Mesenchymal stem cell (in vitro differentiated cells and primary cell): ENCODE results near the gene ATP8B4.

ENCODE experiments used
- DNase-seq: peaks from one replicate; pipeline ENCODE4 v3.0.0-alpha.2; 2013
- H2AFZ ChIP-seq: one replicate; pipeline ENCODE4 v1.6.1; 2013; ENCODE audit warnings: low read depth, mild to moderate bottlenecking, control low read depth, inconsistent platforms, low read length, moderate library complexity
- H2AK5ac ChIP-seq: 2 replicates; pipeline ENCODE4 v1.6.1; 2013; ENCODE audit warnings: low read length, moderate library complexity, mild to moderate bottlenecking, inconsistent platforms; ENCODE audit not compliant: severe bottlenecking
- H2BK120ac ChIP-seq: one replicate; pipeline ENCODE4 v1.6.1; 2013; ENCODE audit warnings: low read depth, mild to moderate bottlenecking, inconsistent platforms, low read length, moderate library complexity
- H2BK12ac ChIP-seq, 2 experiments: one replicate each; pipeline ENCODE4 v1.6.1; 2013; ENCODE audit warnings: inconsistent platforms in 2 of 2, low read length in 2 of 2, mild to moderate bottlenecking in 2 of 2, moderate library complexity in 2 of 2, control low read depth in 1 of 2
- H2BK15ac ChIP-seq: one replicate; pipeline ENCODE4 v1.6.1; 2013; ENCODE audit warnings: mild to moderate bottlenecking, low read depth, inconsistent platforms; ENCODE audit not compliant: poor library complexity, severe bottlenecking
- H2BK5ac ChIP-seq: 2 replicates; pipeline ENCODE4 v1.6.1; 2013; ENCODE audit warnings: low read depth, mild to moderate bottlenecking, low read length, control low read depth, inconsistent platforms; ENCODE audit not compliant: poor library complexity, severe bottlenecking
- H3K14ac ChIP-seq, 2 experiments: one replicate each; pipeline ENCODE4 v1.6.1; 2013; ENCODE audit warnings: inconsistent platforms in 2 of 2, low read length in 2 of 2, control low read depth in 1 of 2, mild to moderate bottlenecking in 1 of 2, moderate library complexity in 1 of 2
- H3K18ac ChIP-seq, 2 experiments: one replicate each; pipeline ENCODE4 v1.6.1; 2013; ENCODE audit warnings: inconsistent platforms in 2 of 2, low read length in 2 of 2, control low read depth in 1 of 2, low read depth in 1 of 2, mild to moderate bottlenecking in 1 of 2
- H3K23ac ChIP-seq, 2 experiments: one replicate each; pipeline ENCODE4 v1.6.1; 2013; ENCODE audit warnings: inconsistent platforms in 2 of 2, low read length in 2 of 2, mild to moderate bottlenecking in 2 of 2, moderate library complexity in 2 of 2, control low read depth in 1 of 2
- H3K27ac ChIP-seq: 2 replicates; pipeline ENCODE4 v1.5.1; 2013; ENCODE audit warnings: mild to moderate bottlenecking, moderate library complexity, low read length, control low read depth, inconsistent platforms; ENCODE audit not compliant: poor library complexity, severe bottlenecking
- H3K27me3 ChIP-seq, 2 experiments: 2 replicates each; pipeline versions ENCODE4 v1.6.1 to v1.7.0; 2013; ENCODE audit warnings: low read length in 2 of 2, mild to moderate bottlenecking in 2 of 2, moderate library complexity in 2 of 2, control low read depth in 1 of 2, inconsistent platforms in 1 of 2; ENCODE audit not compliant: control insufficient read depth in 1 of 2, insufficient read depth in 1 of 2
- H3K36me3 ChIP-seq, 2 experiments: 2 replicates each; pipeline versions ENCODE4 v1.6.1 to v1.7.0; 2013; ENCODE audit warnings: low read length in 2 of 2, control low read depth in 1 of 2, inconsistent platforms in 1 of 2, low read depth in 1 of 2, mild to moderate bottlenecking in 1 of 2; ENCODE audit not compliant: insufficient read depth in 2 of 2, control insufficient read depth in 1 of 2
- H3K4ac ChIP-seq, 2 experiments: one replicate each; pipeline ENCODE4 v1.6.1; 2013; ENCODE audit warnings: inconsistent platforms in 2 of 2, low read length in 2 of 2, mild to moderate bottlenecking in 2 of 2, moderate library complexity in 2 of 2, control low read depth in 1 of 2, low read depth in 1 of 2
- H3K4me1 ChIP-seq: 2 replicates; pipeline ENCODE4 v1.6.1; 2013; ENCODE audit warnings: low read depth, low read length, control low read depth; ENCODE audit not compliant: control insufficient read depth, insufficient read depth
- H3K4me2 ChIP-seq: 2 replicates; pipeline ENCODE4 v1.6.1; 2013; ENCODE audit warnings: low read length, mild to moderate bottlenecking, inconsistent platforms; ENCODE audit not compliant: poor library complexity, severe bottlenecking
- H3K4me3 ChIP-seq, 2 experiments: 2 replicates each; pipeline versions ENCODE4 v1.5.1 to v1.7.0; 2013; ENCODE audit warnings: low read length in 2 of 2, mild to moderate bottlenecking in 2 of 2, control low read depth in 1 of 2, low read depth in 1 of 2; ENCODE audit not compliant: insufficient read depth in 1 of 2
- H3K79me1 ChIP-seq: replicated peaks from 2 replicates; pipeline ENCODE4 v1.6.1; 2013; ENCODE audit warnings: mild to moderate bottlenecking, control low read depth, low read length, inconsistent platforms; ENCODE audit not compliant: poor library complexity, severe bottlenecking
- H3K9ac ChIP-seq: 2 replicates; pipeline ENCODE4 v1.7.0; 2013; ENCODE audit warnings: mild to moderate bottlenecking, low read length, moderate library complexity
- H3K9me3 ChIP-seq: 2 replicates; pipeline ENCODE4 v1.7.0; 2013; ENCODE audit warnings: mild to moderate bottlenecking, low read length; ENCODE audit not compliant: control insufficient read depth
- H4K8ac ChIP-seq: one replicate; pipeline ENCODE4 v1.6.1; 2013; ENCODE audit warnings: inconsistent platforms, mild to moderate bottlenecking, low read length, moderate library complexity
- H4K91ac ChIP-seq: one replicate; pipeline ENCODE4 v1.6.1; 2013; ENCODE audit warnings: mild to moderate bottlenecking, low read length, inconsistent platforms
- WGBS: methylation state at CpG from one replicate; pipeline ENCODE4 v1.1.7; 2013; ENCODE audit warnings: mixed read lengths; 5-methylcytosine and 5-hydroxymethylcytosine counted together

The ATP8B4 gene

DNA sequence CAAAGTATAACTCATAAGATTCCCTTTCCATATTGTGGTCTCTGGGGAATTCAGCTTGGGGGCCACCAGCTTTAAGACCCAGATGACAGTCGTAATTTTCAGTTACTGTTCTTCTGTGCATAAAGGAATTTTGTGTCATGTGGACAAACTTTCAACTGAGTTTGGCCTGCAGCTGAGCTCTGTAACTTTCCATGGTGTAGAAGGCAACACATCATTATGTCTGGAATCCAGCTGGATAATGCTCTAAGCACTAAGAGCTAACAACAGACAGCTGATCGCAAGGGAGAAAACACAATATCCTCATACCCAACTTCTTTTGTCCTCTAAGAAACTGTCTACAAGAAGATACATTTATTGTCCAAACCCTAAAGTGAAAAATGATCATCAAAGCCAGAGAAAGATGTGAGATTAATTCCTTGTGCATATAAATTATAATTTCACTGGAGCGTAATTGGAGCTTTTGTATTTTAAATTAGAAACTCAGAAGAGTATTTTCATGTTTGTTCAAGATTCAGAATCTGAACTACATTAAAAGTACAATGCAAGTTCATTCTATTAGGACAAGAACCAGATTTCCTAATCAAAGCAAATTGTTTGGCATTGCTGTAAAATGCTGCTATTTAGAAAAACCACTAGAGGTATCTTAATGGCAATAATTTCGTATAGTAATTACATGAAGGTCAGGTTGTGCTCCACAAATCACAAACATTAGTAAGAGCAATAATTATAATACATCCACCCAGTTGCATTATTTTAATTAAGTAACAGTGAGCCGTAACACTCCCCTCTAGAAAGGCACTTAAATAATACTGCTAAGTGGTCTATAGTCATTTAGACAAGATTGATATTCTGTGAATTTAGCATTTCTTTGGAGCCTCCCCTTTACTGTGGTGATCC is 218.8 kb downstream of the ATP8B4 start:
- H3K27me3 ChIP-seq, result no peaks in the 10 kb centered on the region
- no peak overlapping the region for H3K4ac ChIP-seq
- H3K14ac ChIP-seq, result no peak overlapping the region
- peak overlapping the region in 1 of 2 experiments; percentile 9 for H3K4me3 ChIP-seq
- no peak overlapping the region for H2BK12ac ChIP-seq
- H2BK120ac ChIP-seq, result no peak overlapping the region
- H2AFZ ChIP-seq, result no peak overlapping the region
- H3K4me2 ChIP-seq, result no peak overlapping the region
- peak; percentile 56 for DNase-seq
- peaks cover 0 to 4% of the 10 kb centered on the region in 2 experiments for H3K36me3 ChIP-seq
- H3K4me1 ChIP-seq, result no peaks in the 10 kb centered on the region
- H3K79me1 ChIP-seq, result no peaks in the 10 kb centered on the region
- H4K8ac ChIP-seq, result no peak overlapping the region
- H3K9me3 ChIP-seq, result no peaks in the 10 kb centered on the region
- peak overlapping the region; percentile 87 for H3K9ac ChIP-seq
- H2BK5ac ChIP-seq, result no peak overlapping the region
- no peak overlapping the region for H3K27ac ChIP-seq
- no peak overlapping the region for H3K23ac ChIP-seq
- H3K18ac ChIP-seq, result no peak overlapping the region
- H2BK15ac ChIP-seq, result no peak overlapping the region
- no peak overlapping the region for H4K91ac ChIP-seq
- WGBS, result 39% methylated on average over 2 of the region's 5 CpGs
- no peak overlapping the region for H2AK5ac ChIP-seq

- H3K9ac ChIP-seq, result peak overlapping the region; percentile 87
- no peak overlapping the region for H2BK120ac ChIP-seq
- H4K91ac ChIP-seq, result no peak overlapping the region
- H2AFZ ChIP-seq, result no peak overlapping the region
- H3K4me1 ChIP-seq, result no peaks in the 10 kb centered on the region
- H3K9me3 ChIP-seq, result no peaks in the 10 kb centered on the region
- DNase-seq, result peak; percentile 32
- peak overlapping the region in 1 of 2 experiments; percentile 58 for H3K4ac ChIP-seq
- H3K79me1 ChIP-seq, result no peaks in the 10 kb centered on the region
- no peak overlapping the region for H3K14ac ChIP-seq
- no peaks in the 10 kb centered on the region for H3K27me3 ChIP-seq
- H3K23ac ChIP-seq, result no peak overlapping the region
- no peak overlapping the region for H3K4me3 ChIP-seq
- H2BK12ac ChIP-seq, result peak overlapping the region; percentile 32 to 60
- 100% methylated on average over 2 of the region's 2 CpGs for WGBS
- H2BK15ac ChIP-seq, result no peak overlapping the region
- H4K8ac ChIP-seq, result no peak overlapping the region
- no peak overlapping the region for H2BK5ac ChIP-seq
- peaks cover 0 to 4% of the 10 kb centered on the region in 2 experiments for H3K36me3 ChIP-seq
- no peak overlapping the region for H3K4me2 ChIP-seq
- H2AK5ac ChIP-seq, result no peak overlapping the region
- no peak overlapping the region for H3K27ac ChIP-seq
- peak overlapping the region in 1 of 2 experiments; percentile 77 for H3K18ac ChIP-seq
Observed at GRCh38 chr15:49898575-49899283, 220.3 kb downstream of the ATP8B4 start.

GRCh38 chr15:49898097-49898496 is 220.9 kb downstream of the ATP8B4 start:
- Histone ChIP-seq H3K4ac (no peak overlapping the region), H3K4me3 (no peak overlapping the region), H4K8ac (no peak overlapping the region), H3K4me1 (no peaks in the 10 kb centered on the region), H3K23ac (no peak overlapping the region), H2BK15ac (no peak overlapping the region), H3K79me1 (no peaks in the 10 kb centered on the region), H2AFZ (no peak overlapping the region), H3K27ac (no peak overlapping the region), H3K27me3 (no peaks in the 10 kb centered on the region), H3K9ac (peak overlapping the region; percentile 87), H2BK12ac (peak overlapping the region in 1 of 2 experiments; percentile 10), H4K91ac (no peak overlapping the region), H3K9me3 (no peaks in the 10 kb centered on the region), H3K36me3 (peaks cover 0 to 4% of the 10 kb centered on the region in 2 experiments), H2BK120ac (no peak overlapping the region), H3K14ac (no peak overlapping the region), H3K4me2 (no peak overlapping the region), H2BK5ac (no peak overlapping the region), H3K18ac (peak overlapping the region; percentile 45 to 75), H2AK5ac (no peak overlapping the region)
- DNase-seq, result no peak
